IPS-15b (cell line): ENCODE measurements around the gene TRMT61B.

ENCODE experiments used
- H3K27me3 ChIP-seq: one replicate; pipeline ENCODE4 v1.6.1; 2013; ENCODE audit warnings: low read length; ENCODE audit not compliant: control insufficient read depth, insufficient read depth
- H3K36me3 ChIP-seq: one replicate; pipeline ENCODE4 v1.6.1; 2013; ENCODE audit warnings: low read length; ENCODE audit not compliant: control insufficient read depth, insufficient read depth
- H3K4me1 ChIP-seq: one replicate; pipeline ENCODE4 v1.6.1; 2013; ENCODE audit warnings: mild to moderate bottlenecking, low read length; ENCODE audit not compliant: control insufficient read depth, insufficient read depth
- H3K4me3 ChIP-seq: one replicate; pipeline ENCODE4 v1.5.1; 2013; ENCODE audit warnings: low read depth, low read length
- H3K9ac ChIP-seq: one replicate; pipeline ENCODE4 v1.6.1; 2013; ENCODE audit warnings: low read depth, mild to moderate bottlenecking, low read length
- H3K9me3 ChIP-seq: one replicate; pipeline ENCODE4 v1.6.1; 2013; ENCODE audit warnings: mild to moderate bottlenecking, low read length; ENCODE audit not compliant: control insufficient read depth, insufficient read depth

TRMT61B gene

DNA sequence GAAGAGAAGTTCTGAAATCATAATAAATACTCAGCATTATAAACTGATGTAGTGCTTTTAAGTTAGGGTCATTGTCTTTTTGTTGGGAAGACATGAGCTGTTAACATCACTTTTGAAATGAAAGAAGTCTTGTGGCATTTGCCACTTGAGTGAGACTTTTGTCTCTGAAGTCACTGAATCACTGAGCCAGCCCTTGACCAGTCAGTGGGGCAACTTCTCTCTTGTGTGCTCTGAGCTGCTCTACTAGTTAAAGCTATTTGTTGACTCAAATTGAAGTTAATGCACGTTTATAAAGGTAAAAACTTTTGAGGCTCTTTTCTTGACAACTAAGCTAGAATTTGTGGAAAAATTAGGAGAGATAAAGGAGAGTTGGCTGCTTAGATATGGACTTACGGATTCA, 31.1 kb upstream of the TRMT61B start:
- Histone ChIP-seq H3K9ac (no peak overlapping the region), H3K27me3 (no peaks in the 10 kb centered on the region), H3K36me3 (peaks cover 6% of the 10 kb centered on the region), H3K9me3 (no peaks in the 10 kb centered on the region), H3K4me3 (no peak overlapping the region), H3K4me1 (peaks cover 7% of the 10 kb centered on the region)

DNA sequence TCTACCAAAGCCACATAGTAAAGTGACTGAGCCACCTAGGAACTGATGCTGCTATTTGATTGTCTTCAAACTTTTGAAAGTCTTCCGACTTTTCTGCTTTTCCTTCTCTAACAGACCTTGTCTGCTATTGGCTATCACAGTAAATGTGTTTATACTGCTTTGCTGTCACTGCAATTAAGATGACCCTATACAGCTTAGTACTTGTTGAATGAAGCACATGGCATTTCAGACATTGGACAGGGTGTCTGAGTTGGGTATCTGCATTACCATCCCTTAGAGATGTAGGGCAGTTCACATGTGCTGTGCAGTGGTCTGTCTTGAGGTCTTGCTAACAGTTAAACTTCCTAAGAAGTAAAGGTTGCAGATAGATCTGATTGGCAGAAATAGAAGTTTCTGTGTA, 27.9 kb upstream of the TRMT61B start:
- H3K9ac ChIP-seq, result no peak overlapping the region
- H3K9me3 ChIP-seq, result no peaks in the 10 kb centered on the region
- peaks cover 7% of the 10 kb centered on the region for H3K4me1 ChIP-seq
- no peak overlapping the region for H3K4me3 ChIP-seq
- no peaks in the 10 kb centered on the region for H3K36me3 ChIP-seq
- no peaks in the 10 kb centered on the region for H3K27me3 ChIP-seq

DNA sequence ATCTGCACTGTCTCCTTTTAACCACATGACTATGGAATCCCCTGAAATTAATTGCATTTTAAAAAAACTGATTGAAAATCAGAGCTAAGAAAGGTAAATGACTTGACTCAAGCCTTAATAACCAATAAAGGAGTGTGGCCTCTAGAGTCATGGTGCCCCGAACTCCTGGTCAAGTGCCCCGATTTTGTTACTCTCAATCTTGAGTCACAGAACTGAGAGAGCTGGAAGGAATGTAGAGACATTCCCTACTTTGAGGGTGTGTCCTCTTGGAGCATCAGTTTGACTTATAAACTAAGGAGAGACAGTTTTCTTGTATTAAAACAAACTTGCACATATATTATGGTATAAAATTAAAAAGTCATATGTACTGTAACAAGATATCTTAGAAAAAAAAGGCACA, 26.8 kb upstream of the TRMT61B start:
- H3K4me3 ChIP-seq, result peak overlapping the region; percentile 71
- no peaks in the 10 kb centered on the region for H3K36me3 ChIP-seq
- no peak overlapping the region for H3K9ac ChIP-seq
- H3K4me1 ChIP-seq, result peaks cover 7% of the 10 kb centered on the region
- no peaks in the 10 kb centered on the region for H3K9me3 ChIP-seq
- H3K27me3 ChIP-seq, result no peaks in the 10 kb centered on the region

DNA sequence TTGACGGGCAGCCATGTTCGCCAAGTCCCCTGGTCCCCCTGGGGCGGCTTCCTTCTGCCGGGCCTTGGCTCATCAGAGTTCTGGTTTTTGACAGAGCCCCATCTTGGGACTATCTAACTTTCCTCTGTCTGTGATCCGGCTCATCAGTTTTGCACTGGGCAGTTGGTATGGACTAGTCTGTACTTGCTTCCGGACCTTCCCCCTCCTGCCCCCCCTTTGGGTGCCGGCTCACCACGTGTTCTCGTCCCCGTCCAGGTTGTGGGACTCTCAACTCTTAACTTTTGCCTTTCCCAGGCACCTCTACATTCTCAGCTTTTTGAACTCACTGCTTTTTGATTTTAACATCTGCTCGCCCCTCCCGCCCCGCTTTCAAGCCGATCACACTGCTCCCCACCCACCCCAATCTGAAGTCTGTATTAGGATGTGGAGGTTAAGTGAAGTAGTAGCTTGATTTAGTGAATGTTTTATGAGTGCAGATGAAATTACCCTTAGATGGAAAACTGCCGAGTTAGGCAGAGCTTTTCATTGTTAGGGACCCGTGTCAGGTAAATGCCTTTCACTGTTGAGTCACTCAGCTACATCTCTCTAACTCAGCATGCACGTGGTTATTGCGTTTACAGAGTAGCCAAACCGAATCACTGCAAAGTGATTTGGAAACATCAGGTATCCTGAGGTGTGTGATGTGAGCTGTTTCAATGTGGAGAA, 25.2 kb upstream of the TRMT61B start:
- no peaks in the 10 kb centered on the region for H3K36me3 ChIP-seq
- H3K9me3 ChIP-seq, result no peaks in the 10 kb centered on the region
- peak overlapping the region; percentile 71 for H3K4me3 ChIP-seq
- H3K27me3 ChIP-seq, result no peaks in the 10 kb centered on the region
- peak overlapping the region; percentile 98 for H3K9ac ChIP-seq
- peaks cover 7% of the 10 kb centered on the region for H3K4me1 ChIP-seq

DNA sequence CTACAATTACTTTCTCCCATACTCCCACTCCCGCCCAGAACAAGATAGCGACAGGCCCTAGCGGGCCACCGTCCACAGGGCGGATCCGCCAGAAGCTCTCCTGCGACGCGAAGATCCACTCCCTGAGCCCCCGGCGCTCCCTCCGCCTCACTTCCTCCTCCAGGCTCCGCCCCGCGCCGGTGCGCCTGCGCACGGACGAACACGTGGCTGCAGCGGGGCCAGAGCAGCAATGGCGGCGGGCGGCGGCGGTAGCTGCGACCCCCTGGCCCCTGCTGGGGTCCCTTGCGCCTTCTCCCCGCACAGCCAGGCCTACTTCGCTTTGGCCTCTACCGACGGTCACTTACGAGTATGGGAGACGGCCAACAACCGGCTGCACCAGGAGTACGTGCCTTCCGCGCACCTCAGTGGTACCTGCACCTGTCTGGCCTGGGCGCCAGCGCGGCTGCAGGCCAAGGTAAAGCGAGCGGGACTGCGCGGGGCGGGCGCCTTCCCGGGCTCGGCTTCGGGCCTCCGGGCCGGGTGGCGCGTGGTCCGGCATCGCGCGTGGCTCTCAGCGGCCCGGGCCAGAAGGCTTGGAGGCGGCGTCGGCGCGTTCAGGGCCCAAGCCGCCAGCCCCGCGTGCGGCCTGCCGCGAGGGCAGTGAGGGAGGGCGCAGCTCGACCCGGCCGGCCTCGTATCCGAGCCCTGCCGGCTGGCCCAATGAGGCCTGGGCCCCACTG, 24.5 kb upstream of the TRMT61B start, which contains the start of gene WDR43:
Gene WDR43, plus strand, starts transcription at position 198 of the 719 bp plus-strand sequence. Its CDS starts 32 bp downstream, at position 230.
- H3K27me3 ChIP-seq, result no peaks in the 10 kb centered on the region
- H3K4me3 ChIP-seq, result peak within 1 kb of the TSS; percentile 71
- H3K4me1 ChIP-seq, result peaks cover 7% of the 10 kb centered on the region
- no peaks in the 10 kb centered on the region for H3K36me3 ChIP-seq
- H3K9me3 ChIP-seq, result no peaks in the 10 kb centered on the region
- peak within 1 kb of the TSS; percentile 98 for H3K9ac ChIP-seq

DNA sequence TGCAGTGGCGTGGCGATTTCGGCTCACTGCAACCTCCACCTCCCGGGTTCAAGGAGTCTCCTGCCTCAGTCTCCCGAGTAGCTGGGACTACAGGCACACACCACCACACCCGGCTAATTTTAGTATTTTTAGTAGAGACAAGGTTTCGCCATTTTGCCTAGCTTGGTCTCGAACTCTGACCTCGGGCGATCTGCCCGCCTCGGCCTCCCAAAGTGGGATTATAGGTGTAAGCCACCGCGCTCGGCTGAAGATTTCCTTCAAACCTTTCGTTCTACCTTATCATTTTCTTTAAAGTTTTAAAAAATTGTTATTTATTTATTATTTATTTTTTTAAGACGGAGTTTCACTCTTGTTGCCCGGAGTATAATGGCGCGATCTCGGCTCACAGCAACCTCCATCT, 23.4 kb upstream of the TRMT61B start:
- Histone ChIP-seq H3K9ac (no peak overlapping the region), H3K27me3 (no peaks in the 10 kb centered on the region)

DNA sequence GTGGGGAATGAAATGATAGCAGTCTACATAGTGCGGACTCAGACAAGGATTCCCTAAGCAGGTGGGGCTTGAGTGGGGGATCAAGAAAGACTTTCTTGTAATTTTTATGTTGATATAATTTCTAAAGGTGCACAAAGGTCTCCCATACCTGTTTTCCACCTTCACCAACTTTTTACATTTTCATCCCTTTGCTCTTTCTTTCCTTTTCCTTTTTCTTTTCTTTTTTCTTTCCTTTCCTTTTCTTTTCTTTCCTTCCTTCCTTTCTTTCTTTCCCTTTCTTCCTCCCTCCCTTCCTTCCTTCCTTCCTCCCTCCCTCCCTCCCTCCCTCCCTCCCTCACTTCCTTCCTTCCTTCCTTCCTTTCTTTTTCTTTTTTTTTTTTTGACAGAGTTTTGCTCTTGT, 10.1 kb upstream of the TRMT61B start:
- Histone ChIP-seq H3K4me3 (no peak overlapping the region), H3K4me1 (no peaks in the 10 kb centered on the region), H3K9me3 (no peaks in the 10 kb centered on the region), H3K36me3 (no peaks in the 10 kb centered on the region), H3K9ac (no peak overlapping the region), H3K27me3 (peaks cover 6% of the 10 kb centered on the region)

More for the DNA sequence above, 23.4 kb upstream of the TRMT61B start:
- H3K9me3 ChIP-seq, result no peaks in the 10 kb centered on the region
- H3K4me3 ChIP-seq, result no peak overlapping the region
- H3K4me1 ChIP-seq, result peaks cover 3% of the 10 kb centered on the region
- H3K36me3 ChIP-seq, result no peaks in the 10 kb centered on the region

DNA sequence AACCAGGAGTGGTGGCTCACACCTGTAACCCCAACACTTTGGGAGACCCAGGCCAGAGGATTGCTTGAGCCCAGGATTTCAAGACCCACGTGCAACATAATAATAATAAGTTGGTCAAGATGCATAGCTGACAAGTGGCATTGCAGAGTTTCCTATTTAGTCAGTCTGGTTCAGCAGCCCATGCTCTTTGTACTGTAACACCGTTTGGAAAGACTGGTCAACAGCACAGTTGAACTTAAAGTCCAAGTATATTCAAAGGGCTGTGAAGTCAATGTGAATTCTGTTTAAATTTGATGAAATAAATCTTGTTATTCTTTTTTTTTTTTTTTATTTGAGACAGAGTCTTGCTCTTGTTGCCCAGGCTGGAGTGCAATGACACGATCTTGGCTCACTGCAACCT, 1.5 kb upstream of the TRMT61B start:
- Histone ChIP-seq H3K9ac (no peak overlapping the region), H3K36me3 (no peaks in the 10 kb centered on the region), H3K4me1 (peaks cover 2% of the 10 kb centered on the region), H3K27me3 (peaks cover 6% of the 10 kb centered on the region), H3K9me3 (no peaks in the 10 kb centered on the region), H3K4me3 (no peak overlapping the region)

DNA sequence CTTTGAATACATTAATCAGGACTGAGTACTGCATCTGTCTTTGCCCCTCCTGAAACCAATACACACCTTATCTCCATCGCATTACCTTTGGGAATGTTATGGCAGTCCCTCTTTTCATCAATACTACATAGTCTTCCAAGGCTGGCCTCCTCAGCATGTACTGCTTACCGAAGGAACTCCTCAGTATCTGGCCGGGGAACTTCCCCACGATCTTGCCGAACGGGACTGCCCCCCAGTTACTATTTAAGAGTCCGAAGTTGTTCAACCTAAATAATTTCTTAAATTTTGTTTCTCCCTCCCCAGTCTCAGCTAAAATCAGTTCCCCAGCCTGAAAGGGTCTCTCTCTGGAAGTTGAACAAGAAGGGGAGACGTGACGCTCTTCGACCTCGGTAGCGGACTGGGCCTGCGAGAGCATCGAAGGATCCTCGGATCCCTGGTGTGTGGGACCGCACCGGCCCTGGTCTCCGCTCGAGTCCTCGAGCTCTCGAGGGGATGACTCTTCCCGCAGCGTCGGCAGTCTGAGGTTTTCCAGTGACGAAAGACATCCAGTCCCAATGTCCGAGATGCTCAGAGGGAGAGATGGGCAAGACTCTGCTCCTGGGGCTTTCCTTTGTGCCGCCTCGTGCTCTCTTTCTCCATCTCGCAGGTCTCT, 489 bp downstream of the TRMT61B start:
- Histone ChIP-seq H3K9ac (peak overlapping the region; percentile 84), H3K27me3 (no peaks in the 10 kb centered on the region), H3K4me3 (peak overlapping the region; percentile 86), H3K9me3 (no peaks in the 10 kb centered on the region), H3K4me1 (peaks cover 2% of the 10 kb centered on the region), H3K36me3 (peaks cover 3% of the 10 kb centered on the region)

DNA sequence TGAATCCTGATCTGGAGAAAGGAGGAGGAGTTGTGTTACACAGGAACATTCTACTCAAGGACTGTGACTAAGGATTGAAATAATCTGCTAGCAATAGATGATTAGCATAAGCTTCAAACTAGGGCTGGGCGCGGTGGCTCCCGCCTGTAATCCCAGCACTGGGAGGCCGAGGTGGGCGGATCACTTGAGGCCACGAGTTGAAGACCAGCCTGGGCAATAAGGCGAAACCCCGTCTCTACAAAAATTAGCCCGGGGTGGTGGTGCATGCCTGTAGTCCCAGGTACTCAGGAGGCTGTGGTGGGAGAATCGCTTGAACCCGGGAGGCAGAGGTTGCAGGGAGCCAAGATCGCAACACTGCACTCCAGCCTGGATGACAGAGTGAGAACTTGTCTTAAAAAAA, 1.5 kb downstream of the TRMT61B start:
- Histone ChIP-seq H3K9ac (no peak overlapping the region), H3K27me3 (no peaks in the 10 kb centered on the region), H3K36me3 (peaks cover 3% of the 10 kb centered on the region), H3K4me3 (peak overlapping the region; percentile 86), H3K4me1 (peaks cover 2% of the 10 kb centered on the region), H3K9me3 (no peaks in the 10 kb centered on the region)

DNA sequence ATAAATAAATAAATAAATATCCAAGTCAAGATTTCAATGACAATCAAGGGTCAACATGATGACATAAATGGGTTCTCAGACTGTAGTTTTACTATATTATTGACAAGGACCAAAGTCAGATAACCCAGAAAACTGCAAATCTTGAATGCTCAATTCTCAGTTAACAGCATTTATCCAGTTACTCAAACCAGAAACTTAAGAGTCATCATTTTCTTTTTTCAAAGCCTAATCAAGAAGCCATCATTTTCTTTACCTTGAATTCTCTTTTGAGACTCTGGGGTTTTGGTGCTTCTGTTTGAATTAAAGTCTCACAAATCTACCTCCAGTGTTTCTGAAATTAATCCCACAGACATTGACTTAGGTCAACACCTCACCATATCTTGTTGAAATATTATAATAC, 14.1 kb downstream of the TRMT61B start:
- Histone ChIP-seq H3K9ac (no peak overlapping the region), H3K36me3 (peaks cover 2% of the 10 kb centered on the region), H3K9me3 (no peaks in the 10 kb centered on the region), H3K27me3 (no peaks in the 10 kb centered on the region), H3K4me1 (no peaks in the 10 kb centered on the region), H3K4me3 (no peak overlapping the region)

DNA sequence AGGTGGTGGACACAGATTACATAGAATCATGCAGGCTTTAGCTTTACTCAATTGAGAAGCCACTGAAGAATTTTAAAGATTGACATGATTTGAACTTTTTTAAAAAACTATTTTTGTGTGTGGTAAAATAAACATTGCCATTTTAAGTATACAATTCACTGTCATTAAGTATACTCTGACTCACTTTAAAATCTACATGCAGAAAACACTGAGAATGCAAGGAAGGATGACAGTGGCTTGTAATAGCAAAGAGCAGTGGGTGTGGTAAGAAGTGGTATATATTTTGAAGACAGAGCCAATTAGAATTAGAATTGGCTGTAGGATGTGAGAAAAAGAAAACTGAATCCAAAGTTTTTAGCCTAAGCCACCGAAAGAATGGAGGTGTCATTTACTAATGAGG, 14.9 kb downstream of the TRMT61B start:
- H3K4me3 ChIP-seq, result no peak overlapping the region
- H3K9ac ChIP-seq, result no peak overlapping the region
- H3K27me3 ChIP-seq, result no peaks in the 10 kb centered on the region
- no peaks in the 10 kb centered on the region for H3K4me1 ChIP-seq
- H3K36me3 ChIP-seq, result peaks cover 2% of the 10 kb centered on the region
- no peaks in the 10 kb centered on the region for H3K9me3 ChIP-seq
